ENCODE measurements around the gene PACS1. TPM values are rescaled to one million over a fixed set of nuclear protein-coding genes. Genes with fewer than 3 reads are reported as not detected.

The PACS1 gene
- total RNA-seq, 1 donor from 2014 or later, result 121 TPM

DNA sequence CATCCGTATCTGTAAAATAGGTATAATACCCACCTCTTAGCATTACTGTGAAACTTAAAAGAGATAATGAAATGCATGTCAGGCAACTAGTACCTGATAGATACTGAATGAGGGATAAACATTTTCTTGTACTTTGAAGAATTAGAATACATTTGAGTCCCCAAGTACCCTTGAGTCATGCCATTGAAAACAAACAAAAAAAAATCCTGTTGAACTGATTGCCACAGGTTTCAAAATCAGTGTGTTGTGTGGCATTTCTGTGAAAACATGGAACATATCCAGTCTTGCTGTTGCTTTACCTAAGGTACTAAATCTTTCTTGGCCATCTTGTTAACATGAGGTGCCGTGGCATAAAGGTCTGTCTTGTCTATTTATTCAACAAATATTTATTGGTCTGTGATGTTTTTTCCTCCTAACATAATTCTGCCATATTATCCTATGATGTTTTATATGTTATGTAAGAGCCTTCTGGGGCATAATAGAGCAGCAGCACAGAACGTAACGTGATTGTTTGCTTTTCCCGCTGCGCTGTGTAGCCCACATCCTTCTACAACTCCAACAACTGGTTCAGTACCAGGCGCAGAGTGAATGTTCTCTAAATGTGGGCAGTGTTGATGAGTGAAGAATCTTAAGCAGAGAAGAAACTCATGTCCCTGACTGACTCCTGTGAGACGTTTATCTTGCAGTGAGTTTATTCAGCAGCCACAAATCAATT, 119.1 kb downstream of the PACS1 start:
- H3K27me3 Mint-ChIP-seq, result no peaks in the 10 kb centered on the region
- H3K27ac Mint-ChIP-seq, result no peak overlapping the region
- POLR2A ChIA-PET, result no interaction called here
- intact Hi-C loops (cut with micrococcal nuclease), result no loop called here
- TF ChIP-seq, protein P1, sequence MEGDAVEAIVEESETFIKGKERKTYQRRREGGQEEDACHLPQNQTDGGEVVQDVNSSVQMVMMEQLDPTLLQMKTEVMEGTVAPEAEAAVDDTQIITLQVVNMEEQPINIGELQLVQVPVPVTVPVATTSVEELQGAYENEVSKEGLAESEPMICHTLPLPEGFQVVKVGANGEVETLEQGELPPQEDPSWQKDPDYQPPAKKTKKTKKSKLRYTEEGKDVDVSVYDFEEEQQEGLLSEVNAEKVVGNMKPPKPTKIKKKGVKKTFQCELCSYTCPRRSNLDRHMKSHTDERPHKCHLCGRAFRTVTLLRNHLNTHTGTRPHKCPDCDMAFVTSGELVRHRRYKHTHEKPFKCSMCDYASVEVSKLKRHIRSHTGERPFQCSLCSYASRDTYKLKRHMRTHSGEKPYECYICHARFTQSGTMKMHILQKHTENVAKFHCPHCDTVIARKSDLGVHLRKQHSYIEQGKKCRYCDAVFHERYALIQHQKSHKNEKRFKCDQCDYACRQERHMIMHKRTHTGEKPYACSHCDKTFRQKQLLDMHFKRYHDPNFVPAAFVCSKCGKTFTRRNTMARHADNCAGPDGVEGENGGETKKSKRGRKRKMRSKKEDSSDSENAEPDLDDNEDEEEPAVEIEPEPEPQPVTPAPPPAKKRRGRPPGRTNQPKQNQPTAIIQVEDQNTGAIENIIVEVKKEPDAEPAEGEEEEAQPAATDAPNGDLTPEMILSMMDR (IDR thresholded peaks at IDR 0.05), result no peak
- CTCF ChIA-PET, result no interaction called here
- ATAC-seq (ENCODE audit: low read depth), result no peak
- peaks cover 21% of the 10 kb centered on the region for H3K4me1 Mint-ChIP-seq
- H3K4me3 Mint-ChIP-seq, result no peak overlapping the region
- peaks cover 2% of the 10 kb centered on the region for H3K9me3 Mint-ChIP-seq
- DNase-seq, result no peak
- peaks cover 66% of the 10 kb centered on the region for H3K36me3 Mint-ChIP-seq (ENCODE audit: low read depth)

DNA sequence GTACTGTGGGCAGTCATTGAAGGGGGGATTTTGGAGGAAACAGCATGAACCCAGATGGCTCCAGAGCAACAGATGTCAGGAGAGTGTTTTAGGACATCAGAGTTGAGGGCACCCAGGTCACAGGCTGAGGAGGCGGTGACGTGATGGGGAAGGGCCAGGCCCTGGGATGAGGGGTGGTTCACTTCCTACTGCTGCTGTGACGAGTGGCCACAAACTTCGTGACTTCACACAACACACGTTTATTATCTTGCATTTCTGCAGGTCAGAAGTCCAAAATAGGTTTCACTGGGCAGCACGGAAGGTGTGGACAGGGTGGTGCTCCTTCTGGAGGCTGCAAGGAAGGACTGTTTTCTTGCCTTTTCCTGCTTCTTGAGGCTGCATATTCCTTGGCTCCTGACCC, 120.7 kb downstream of the PACS1 start:
- intact Hi-C loops (cut with micrococcal nuclease), result no loop called here
- CTCF ChIA-PET, result no interaction called here
- no peak overlapping the region for H3K27ac Mint-ChIP-seq

DNA sequence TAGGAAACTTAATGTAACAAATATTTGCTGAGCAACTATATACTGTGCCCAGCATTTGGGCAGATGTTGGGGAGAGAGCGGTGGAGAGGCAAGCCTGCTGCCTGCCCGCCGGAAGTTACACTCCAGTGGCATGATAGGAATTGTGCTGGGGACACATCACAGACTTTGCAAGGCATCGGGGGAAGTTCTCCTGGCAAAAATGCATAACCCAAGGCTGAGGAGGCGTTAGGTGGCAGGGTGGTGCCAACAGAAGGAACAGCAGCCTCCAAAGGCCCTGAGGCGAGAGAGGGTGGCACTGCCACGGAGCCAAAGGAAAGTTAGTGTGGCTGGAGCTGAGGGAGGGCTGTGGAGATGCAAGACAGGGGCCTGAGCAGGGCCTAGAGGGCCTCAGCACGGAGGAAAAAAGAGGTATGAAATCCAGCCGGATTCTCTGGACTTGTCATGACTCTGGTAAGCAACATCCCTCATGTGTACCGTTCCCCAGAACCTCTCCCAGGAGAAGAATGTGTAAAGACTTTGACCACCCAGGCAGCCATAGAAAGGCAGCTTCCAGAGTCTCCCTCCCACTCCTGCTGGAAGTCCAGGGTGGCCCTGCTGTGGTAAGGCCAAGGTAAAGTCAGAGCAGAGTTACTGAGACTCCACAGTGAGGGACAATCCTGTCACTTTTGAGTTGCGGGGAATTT, 122.2 kb downstream of the PACS1 start:
- intact Hi-C loops (cut with micrococcal nuclease), result no loop called here
- ChIA-PET CTCF (interaction anchor here (0.8 kb wide), 1 partner anchor 170 kb away, joined by 3 read pairs; no protein-coding TSS in a partner anchor), POLR2A (no interaction called here)
- H3K27ac Mint-ChIP-seq, result no peak overlapping the region
- H3K27me3 Mint-ChIP-seq, result no peaks in the 10 kb centered on the region
- no peak for DNase-seq
- no peak for ATAC-seq (ENCODE audit: low read depth)
- peaks cover 16% of the 10 kb centered on the region for H3K4me1 Mint-ChIP-seq
- H3K36me3 Mint-ChIP-seq (ENCODE audit: low read depth), result peaks cover 68% of the 10 kb centered on the region
- no peak overlapping the region for H3K4me3 Mint-ChIP-seq
- H3K9me3 Mint-ChIP-seq, result peaks cover 1% of the 10 kb centered on the region
- TF ChIP-seq, protein P1 (IDR thresholded peaks at IDR 0.05), result no peak

More for the DNA sequence above, 120.7 kb downstream of the PACS1 start:
- Mint-ChIP-seq H3K27me3 (no peaks in the 10 kb centered on the region), H3K9me3 (peaks cover 2% of the 10 kb centered on the region), H3K4me3 (no peak overlapping the region), H3K36me3 (ENCODE audit: low read depth) (peaks cover 68% of the 10 kb centered on the region), H3K4me1 (peaks cover 16% of the 10 kb centered on the region)
- TF ChIP-seq, protein P1 (IDR thresholded peaks at IDR 0.05), result no peak
- POLR2A ChIA-PET, result no interaction called here
- ATAC-seq (ENCODE audit: low read depth), result no peak
- no peak for DNase-seq

- no peaks in the 10 kb centered on the region for H3K27me3 Mint-ChIP-seq
- no peak overlapping the region for H3K4me3 Mint-ChIP-seq
- no peak for DNase-seq
- TF ChIP-seq, protein P1 (IDR thresholded peaks at IDR 0.05), result no peak
- intact Hi-C loops (cut with micrococcal nuclease), result no loop called here
- no peak overlapping the region for H3K27ac Mint-ChIP-seq
- no peaks in the 10 kb centered on the region for H3K9me3 Mint-ChIP-seq
- H3K36me3 Mint-ChIP-seq (ENCODE audit: low read depth), result peaks cover 63% of the 10 kb centered on the region
- ChIA-PET CTCF (no interaction called here), POLR2A (no interaction called here)
- H3K4me1 Mint-ChIP-seq, result peaks cover 7% of the 10 kb centered on the region
- no peak for ATAC-seq (ENCODE audit: low read depth)
These were observed 124.3 kb downstream of the PACS1 start for GRCh38 chr11:66194391-66194790.

DNA sequence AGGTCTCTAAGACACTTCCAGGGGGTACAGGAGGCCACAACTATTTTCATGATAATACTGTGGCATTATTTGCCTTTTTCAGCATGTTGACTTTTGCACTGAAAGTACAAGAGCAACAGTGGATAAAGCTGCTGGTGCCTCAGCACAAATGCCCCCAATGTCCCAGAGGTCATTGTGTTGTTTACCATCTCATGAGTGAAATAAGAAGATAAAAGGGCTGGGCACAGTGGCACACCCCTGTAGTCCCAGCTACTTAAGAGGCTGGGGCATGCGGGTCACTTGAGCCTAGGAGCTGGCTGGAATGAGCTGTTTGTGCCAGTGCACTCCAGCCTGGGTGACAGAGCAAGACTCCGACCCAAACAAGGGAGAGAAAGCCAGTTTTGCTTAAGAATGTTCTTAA, 125.8 kb downstream of the PACS1 start:
- intact Hi-C loops (cut with micrococcal nuclease), result no loop called here
- ChIA-PET CTCF (no interaction called here), POLR2A (interaction anchor here (0.5 kb wide), 1 partner anchor 732 kb away, joined by 8 read pairs; no protein-coding TSS in a partner anchor)
- Mint-ChIP-seq H3K4me1 (peaks cover 5% of the 10 kb centered on the region), H3K9me3 (peaks cover 4% of the 10 kb centered on the region), H3K4me3 (no peak overlapping the region), H3K27ac (no peak overlapping the region), H3K27me3 (no peaks in the 10 kb centered on the region), H3K36me3 (ENCODE audit: low read depth) (peaks cover 61% of the 10 kb centered on the region)
- TF ChIP-seq, protein P1 (IDR thresholded peaks at IDR 0.05), result no peak
- ATAC-seq (ENCODE audit: low read depth), result no peak
- DNase-seq, result no peak

All from activated B cell treated with CpG ODN at 0.5 μM for 24 hours (primary cell).